ENCODE data around the gene AMOTL2.
A peak's percentile ranks its signal among the peaks of the same experiment; 100 is the strongest.

The AMOTL2 gene

GRCh38 chr3:134365766-134366065 is 8.5 kb downstream of the AMOTL2 start:
- DNase-seq = peak; percentile 57

- peak; percentile 63 for DNase-seq
Observed at GRCh38 chr3:134364936-134365765, 9.1 kb downstream of the AMOTL2 start.

GRCh38 chr3:134364061-134364935 is 9.9 kb downstream of the AMOTL2 start:
- DNase-seq = peak; percentile 99

GRCh38 chr3:134363381-134363755 is 10.9 kb downstream of the AMOTL2 start:
- peak; percentile 41 for DNase-seq

GRCh38 chr3:134362670-134363380 is 11.4 kb downstream of the AMOTL2 start:
- DNase-seq = peak; percentile 49

- DNase-seq = peak; percentile 35
Observed at GRCh38 chr3:134362221-134362620, 12.0 kb downstream of the AMOTL2 start.

- DNase-seq = peak; percentile 55
Observed at GRCh38 chr3:134361162-134361835, 12.9 kb downstream of the AMOTL2 start.

GRCh38 chr3:134360046-134360445 is 14.2 kb downstream of the AMOTL2 start:
- peak; percentile 52 for DNase-seq

GRCh38 chr3:134359121-134360010 is 14.9 kb downstream of the AMOTL2 start:
- peak; percentile 56 for DNase-seq

- DNase-seq = peak; percentile 98
Observed at GRCh38 chr3:134357914-134358811, 16.1 kb downstream of the AMOTL2 start.

- DNase-seq = no peak
Observed at GRCh38 chr3:134357261-134357913, 16.9 kb downstream of the AMOTL2 start.

- DNase-seq = peak; percentile 45
Observed at GRCh38 chr3:134356411-134357040, 17.7 kb downstream of the AMOTL2 start.

- no peak for DNase-seq
Observed at GRCh38 chr3:134355416-134355815, 18.8 kb downstream of the AMOTL2 start.

- DNase-seq = peak; percentile 74
Observed at GRCh38 chr3:134354612-134355251, 19.5 kb downstream of the AMOTL2 start.

- no peak for DNase-seq
Observed at GRCh38 chr3:134353831-134354611, 20.2 kb downstream of the AMOTL2 start.

GRCh38 chr3:134353171-134353825 is 20.9 kb downstream of the AMOTL2 start:
- no peak for DNase-seq

- DNase-seq = no peak
Observed at GRCh38 chr3:134352031-134352671, 22.1 kb downstream of the AMOTL2 start.

Data from islet precursor cell (in vitro differentiated cells).